GM19043 (cell line): ENCODE measurements around the gene TPPP3.

Experiments
- ATAC-seq: cut with Tn5 transposase; IDR thresholded peaks from one replicate; pipeline ENCODE4 v1.9.1; 2021; ENCODE audit warnings: low read depth; ENCODE audit not compliant: unreplicated experiment

Gene TPPP3

DNA sequence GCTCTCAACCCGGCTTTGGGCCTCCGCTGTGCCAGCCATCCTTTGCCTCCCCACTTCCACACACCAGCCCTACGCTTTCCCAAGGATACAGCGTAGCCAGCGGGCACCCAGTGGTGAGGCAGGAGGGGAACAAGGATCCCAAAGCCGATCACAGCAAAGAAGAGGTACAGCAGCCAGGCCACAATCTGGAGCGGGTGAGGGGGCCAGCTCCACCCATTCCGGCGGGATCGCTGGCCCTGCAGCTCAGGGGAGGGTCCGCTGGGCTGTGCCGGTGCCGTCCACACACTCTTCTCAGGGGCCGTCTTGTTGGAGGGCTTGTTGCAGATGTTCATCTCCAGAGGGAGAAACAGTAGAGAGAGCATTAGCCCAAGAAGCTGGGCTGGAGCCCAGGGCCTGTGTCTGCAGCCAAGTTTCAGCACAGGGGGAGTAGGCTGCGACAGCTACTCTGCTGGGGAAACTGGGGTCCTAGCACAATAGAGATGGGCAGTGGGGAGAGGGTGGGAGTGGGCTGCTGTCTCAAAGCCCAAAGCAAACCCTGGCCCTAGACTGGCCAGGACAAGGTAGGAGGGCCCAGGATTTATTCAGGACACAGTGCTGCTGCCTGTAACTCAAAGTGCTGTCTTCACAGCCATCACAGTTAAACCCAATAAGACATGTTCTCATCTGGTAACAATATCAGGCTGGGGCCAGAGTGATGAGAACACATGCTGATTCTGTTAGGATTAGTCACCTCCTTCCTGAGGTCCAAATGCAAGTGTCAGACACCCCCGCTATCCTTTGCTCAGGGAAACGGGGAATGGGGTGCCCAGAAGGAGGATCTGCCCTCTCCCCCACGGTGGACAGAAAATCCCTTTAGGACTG is 13.0 kb upstream of the TPPP3 start:
- no peak for ATAC-seq

DNA sequence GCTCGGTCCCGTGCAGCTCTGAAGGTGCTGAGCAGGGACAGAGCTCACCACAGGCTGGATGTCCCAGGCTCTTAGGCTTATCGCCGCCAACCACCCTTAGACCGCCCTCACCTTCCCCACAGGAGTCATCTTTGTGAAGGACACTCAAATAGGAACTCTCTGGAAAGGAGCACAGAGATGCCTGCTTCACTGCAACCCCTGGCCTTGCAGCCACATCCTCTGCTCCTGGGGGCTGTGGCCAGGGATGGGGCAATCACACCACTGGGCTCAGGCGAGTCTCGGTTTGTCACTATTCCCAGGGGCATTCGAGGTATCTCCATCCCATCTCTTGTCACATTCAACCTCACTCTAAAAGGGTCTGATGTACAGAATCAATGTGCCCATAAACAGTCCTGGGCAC is 12.0 kb upstream of the TPPP3 start:
- ATAC-seq: no peak

DNA sequence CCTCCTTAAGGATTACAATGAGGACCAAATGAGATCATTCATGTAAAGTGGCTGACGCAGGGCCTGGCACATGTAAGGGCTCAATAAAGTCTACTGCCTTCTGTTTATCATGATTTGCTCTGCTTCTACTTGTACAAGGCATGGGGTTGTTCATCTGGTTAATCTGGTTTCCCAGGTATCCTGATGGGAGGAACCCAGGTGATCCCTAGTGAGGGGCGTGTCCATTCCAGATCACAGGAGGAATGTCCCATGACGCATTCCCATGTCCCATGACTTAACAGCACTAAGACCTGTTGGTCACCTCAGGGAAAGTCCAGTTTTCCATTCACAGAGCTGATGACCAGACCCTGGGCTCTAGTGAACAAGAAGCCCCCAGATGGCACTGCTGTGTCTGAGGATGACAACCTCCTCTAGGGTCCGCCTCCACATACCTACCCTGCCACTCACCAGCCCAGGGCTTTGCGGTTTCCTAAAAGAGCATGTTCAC is 11.5 kb upstream of the TPPP3 start:
- no peak for ATAC-seq

DNA sequence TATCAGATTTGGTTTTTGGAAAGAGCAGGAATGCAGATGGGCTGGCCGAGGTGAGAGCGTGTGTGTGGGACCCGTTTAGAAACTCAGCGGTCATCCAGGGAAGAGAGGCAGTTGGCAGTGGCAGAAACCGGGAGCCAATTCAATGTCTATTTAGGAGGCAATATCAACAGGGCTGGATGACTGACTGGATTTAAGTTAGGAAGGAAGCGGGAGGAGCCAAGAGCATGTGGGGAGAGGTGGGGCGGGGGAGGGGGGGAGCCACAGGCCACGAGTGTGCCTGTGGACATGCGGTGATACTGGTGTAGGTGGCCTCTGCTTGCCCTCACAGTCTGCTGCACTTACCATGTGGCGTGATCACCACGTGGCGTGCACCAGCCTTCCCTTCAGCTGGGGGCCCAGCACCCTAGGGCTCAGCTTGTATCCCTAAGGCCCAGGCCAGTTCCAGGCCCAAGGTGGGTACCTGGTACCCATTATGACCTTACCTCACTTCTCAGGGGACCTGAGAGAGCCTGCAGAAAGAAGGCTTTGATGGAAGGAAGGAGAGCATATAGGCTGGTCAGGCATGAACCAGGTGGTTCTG is 10.8 kb upstream of the TPPP3 start:
- no peak for ATAC-seq

DNA sequence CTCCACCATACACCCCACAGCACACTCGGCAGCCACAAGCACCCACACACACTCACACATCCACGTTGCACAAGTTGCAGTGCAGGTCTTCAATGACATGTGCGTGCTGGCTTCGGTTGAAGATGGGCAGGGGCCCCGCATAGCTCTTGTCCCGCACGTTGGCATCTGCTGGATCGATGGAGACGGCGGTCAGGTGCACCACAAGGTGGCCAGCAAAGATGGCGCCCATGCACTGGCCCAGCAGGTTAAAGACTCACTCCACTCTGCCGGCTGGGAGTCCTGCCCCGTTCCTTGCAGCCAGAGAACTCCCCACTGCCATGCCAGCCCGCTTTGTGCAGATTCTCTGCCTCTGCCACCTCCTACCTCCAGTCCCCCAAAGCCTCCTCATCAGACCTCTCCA is 7.6 kb upstream of the TPPP3 start:
- ATAC-seq: no peak

DNA sequence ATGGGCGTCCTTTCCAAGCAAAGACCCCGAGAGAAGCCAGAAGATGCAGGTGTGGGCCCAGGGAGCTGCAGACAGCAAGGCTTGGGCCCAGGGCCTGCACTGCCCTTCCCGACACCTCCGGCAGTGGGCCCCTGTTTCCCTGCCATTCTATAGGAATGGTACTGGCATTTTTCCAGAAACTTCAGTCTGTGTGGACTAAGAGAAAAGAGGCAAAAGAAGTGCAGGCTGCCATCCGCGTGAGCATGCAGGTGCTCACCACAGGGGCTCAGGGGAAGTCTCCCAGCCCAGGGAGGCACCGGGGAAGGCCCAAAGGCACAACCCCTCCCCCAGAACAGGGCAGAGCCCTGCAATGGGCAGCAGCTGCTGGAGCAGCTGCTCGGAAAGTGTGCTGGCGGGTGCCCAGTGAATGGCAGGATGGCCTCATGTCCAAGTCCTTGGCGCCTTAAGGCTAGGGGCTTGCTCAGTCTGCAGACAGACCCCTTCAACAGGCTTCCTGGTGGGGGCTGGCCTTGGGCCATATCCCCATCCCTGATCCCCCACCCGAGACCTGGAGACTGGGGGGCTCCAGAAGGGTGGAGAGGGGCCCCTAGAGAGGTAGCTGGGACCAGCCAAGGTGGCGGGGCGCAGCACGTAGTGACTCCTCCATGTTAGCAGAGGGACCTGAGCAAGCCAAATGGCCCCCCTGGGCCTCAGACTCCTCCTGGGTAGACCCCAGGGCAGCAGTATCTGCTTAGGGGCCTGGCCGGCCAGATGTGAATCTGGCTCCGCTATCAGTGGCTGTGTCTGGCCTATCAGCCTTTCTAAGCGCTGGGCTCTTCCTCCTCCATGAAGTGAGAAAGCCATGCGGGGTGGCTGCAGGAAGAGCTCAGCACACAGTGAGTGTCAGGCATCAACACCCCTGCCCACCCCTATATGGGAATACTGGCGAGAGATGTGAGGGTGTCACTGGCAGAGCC is 6.7 kb upstream of the TPPP3 start:
- no peak for ATAC-seq

DNA sequence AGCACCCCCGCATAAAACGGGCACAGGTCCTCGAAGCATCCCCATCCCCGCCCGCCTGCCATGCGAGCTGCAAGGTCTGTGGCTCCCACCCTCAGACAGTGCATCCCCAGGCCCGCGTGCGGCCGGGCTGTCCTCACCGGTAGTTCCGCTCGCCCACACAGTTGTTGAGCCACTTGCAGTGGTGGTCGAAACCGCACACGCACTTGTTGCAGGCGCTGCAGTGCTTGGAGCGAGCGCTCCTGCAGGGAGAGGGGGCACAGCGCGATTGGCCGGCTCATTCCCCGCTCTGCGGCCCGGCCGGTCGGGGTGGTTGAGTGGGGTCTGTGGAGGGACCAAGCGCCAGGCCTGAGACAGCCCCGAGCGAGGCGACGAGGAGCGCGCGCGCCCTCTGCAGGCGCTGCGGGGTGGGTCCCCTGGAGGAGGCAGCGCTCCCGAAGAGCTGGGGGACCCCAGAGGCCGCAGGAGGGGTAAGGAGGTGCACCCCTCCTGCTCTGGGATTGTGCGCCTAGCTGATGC is 6.0 kb upstream of the TPPP3 start:
- no peak for ATAC-seq

DNA sequence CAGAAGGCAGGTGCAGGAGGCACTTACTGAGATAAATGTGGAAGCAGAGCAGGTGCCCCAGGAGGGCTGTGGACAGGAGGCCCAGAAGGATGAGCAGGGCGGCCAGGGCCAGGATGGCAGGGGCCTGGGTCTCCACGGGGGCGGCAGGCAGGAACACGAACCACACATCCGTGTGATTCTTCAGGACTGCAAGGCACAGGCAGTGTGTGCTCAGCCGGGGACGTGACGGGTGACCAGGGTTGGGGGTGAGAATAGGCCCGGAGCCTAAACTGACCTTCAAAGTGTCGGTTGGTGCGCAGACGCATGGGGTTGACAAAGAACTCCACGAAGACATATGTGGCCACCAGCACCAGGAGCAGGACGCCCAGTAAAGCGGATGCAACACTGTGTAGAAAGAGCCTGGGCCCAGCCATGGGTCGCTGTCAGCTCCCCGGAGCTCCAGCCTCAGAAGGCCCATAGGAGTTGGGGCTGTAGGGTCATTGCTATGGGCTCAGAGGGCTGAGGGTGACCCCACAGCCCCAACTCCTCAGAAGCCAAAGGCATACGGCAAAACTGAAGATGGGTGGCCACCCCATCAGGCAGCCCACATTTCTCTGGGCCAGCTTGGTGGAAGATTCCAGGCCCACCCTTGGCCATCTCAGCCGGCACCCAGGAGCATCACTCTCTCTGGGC is 5.4 kb upstream of the TPPP3 start:
- no peak for ATAC-seq

DNA sequence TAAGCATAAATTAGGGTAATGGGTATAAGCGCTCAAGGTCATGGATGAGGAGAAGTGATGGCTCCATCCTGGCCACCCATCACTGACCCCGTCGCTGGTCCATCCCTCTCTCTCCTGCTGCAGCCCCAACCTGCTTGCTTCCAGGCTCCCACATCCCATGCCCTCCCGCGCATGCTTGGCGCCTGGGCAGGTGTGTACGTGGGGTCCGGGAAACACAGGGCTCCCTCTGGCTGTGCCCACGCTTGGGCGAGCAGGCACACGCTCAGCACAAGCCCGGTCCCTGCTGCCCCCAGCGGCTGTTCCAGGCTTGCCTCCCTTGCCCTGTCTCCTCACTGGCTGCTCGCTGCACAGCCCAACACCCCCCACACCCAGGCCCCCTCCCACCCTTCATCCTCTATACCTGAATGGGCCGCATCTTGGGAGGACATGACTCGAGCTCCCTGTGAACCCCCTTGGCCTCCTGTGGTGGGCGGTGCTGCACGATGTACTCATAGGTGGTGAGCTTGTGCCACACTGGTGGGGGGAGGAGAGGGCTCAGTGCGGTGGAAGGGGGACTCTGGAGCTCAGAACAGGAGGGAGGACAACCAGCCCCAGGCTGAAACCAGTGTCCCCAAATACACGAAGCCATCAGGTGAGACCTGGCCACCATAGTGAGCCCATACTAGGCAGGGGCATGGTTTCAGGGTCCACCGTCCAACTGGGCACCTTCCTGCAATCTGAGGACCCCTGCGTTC is 4.7 kb upstream of the TPPP3 start:
- no peak for ATAC-seq

DNA sequence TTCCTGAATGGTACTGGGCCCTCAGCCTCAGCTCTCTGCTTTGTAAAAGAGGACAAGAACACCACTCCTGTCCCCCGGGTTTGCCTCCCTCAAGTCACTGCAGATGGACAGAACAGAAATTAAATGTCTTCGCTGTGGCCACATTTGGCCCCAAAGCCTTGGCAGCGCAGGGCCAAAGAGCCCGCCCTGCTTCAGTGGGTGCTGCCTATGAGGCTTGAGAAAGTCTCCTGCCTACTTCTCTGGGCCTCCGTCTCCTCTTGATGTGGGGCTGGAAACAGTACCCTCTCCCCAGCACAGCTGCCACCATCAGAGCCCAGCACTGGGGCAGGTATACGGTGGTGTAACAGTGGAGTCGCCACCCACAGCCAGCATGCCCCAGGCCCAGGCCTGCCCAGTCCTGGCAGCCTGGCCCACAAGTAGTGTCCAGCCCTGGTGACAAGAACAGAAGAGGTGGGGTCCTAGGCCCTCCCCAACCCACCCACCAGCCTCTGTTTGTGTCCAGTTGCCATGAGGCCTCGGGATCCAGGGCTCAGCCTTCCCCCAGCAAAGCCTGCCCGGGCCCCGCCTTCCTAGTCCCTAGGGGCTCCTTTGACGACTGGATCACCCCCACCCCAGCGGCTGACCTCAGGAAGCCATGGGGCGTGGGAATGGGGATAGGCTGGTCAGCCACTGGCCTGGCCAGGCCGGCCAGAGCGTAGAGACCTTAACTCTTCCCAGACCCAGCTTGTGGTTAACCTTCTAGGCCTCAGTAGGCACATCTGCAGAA is 3.9 kb upstream of the TPPP3 start:
- no peak for ATAC-seq

DNA sequence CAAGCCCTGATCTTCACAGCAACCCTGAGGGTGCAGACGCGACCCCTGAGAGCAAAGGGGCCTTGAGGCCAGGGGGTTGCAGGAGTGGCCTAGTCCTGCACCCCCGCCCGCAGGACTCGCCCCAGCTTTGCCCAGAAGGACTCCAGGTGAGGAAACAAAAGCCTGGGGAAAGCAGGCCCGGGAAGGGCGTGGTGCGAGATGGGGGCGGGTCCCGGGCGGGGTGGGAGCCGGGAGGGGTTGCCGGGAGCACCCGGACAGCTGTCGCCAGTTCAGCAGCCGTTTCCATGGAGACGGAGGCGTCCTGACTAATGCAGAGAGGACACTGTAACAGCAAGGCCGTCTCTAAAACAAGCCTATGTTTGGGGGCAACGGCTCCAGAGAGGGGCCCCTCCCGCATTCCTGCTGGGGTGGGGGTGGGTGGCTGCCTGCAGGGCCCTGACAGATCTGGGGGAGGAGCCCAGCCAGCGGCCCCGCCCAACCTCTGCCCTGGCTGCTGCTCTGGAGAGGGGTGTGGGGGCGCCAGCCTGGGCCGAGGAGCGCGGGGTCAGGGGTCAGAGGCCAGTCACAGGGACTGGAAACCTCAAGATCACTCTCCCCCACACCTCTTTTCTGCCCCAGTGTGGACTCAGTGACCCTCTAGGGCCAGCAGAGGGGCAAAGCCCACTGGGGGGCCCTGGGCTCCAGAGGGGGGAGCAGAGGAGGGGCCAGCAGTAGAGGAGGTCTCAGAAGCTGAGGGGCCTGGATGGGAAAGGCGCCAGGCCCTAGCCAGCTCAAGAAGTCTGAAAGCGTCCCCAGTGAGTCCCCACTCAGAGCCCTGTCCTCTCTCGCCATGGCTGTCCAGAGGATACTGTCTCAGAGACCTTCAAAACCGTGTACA is 3.1 kb upstream of the TPPP3 start:
- no peak for ATAC-seq

DNA sequence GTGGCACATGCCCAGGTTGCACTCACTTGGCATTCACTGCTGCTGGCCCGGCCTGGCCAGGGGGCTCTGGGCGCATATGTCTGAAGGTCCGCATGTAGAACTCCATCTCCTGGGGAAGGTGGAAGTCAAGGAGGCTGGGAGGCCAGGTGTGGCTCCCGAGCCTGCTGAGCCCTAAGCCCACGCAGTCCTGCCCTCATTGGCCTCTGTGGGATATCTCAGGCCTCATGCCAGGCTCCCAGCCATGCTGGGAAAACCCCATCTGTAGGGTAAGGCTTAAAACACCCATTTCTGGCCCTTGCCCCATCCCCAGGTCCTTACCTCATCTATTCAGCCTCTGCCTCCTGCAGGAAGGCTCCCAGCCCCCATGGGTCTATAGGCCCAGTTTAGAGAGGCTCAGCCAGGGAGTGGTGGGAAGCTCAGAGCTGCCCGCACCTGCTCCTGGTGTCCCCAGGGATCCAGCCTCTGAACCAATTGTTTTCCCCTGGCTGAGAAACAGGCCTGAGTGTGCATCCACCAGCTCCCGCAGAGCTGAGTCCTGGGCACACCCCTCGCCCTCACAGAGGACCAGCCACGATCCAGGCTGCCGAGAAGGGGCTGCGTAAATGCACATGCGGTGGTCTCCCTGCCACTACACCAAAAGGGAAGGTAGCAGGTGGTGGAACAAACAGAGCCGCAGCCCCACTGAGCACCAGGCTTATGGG is 2.3 kb upstream of the TPPP3 start:
- ATAC-seq: no peak

DNA sequence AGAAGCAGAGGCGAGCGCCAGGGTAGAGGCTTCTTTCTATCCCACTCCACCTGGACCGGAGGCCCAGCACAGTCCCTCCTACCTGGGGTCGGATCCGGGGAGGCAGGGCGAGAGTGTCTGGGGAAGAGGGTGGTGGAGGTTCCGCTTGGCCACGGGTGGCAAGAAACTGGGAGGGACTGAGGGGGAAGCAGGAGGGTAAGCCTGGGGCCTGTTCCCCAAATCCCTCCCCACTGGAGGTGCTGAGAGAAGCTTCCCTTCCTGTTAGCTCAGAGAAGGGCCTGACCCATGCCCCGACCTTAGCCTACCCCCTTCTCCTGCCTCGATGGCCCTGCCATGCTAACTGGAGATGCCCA is 1.8 kb upstream of the TPPP3 start:
- ATAC-seq: no peak

DNA sequence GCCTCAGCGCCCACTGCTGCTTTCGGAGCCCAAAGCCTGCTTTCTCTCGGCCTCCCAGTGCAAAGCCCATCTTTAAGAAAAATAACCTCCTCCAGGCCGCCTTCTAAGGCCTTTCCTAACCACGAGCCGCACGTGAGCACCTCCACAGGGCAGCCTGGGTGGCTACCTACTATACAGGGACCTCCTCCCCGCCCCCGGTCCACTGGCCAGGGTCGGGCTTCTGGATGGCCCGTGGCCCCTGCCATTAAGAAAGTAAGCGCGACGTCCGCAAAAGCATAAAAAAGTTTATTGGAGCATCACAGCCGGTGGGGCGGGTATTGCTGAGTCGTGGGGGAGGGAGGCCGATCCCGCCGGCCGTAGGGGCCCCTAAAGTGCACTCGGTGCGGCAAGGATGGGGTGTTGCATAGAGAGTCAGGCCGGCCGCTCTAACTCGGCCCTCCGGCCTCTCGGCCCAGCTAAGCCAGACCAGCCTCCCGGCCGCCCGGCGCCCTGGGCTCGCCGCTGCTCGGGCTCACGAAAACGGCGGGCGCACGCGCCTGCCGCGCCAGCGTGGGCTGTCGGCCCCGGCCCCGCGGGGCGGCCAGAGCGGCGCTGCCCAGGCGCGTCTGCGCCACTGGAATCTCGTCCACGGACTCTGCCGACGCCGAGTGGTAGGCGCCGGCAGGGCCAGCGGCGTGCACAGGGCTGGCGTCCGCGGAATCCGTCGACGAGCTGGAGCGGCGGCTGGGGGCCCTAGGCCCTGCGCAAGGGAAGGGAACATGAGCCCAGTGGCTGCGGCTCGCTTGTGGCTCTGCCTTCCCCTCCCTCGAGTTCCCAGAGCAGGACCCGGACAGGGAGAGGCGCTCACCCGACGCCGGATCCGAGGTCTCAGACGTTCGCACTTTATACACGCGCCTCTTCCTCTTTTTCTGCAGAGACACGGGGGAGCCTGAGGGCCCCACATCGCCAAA is 1.1 kb upstream of the TPPP3 start:
- no peak for ATAC-seq

DNA sequence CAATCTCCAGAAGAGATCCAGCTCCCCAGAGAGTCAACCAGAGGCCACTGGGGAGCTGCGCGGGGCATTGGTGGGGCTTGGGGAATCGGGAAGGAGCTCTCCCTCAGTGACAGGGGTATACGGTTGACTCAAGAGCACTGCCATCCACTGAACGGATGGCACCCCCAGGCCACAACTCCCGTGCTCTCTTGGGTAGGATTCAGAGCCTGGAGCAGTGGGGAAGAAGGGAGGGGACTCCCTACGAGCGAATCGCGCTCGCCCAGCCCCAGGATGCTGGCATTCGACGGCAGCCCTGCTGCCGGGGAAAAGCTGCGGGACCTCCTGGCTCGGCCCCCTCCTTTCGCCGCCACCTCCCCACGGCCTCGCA is 473 bp upstream of the TPPP3 start:
- no peak for ATAC-seq

DNA sequence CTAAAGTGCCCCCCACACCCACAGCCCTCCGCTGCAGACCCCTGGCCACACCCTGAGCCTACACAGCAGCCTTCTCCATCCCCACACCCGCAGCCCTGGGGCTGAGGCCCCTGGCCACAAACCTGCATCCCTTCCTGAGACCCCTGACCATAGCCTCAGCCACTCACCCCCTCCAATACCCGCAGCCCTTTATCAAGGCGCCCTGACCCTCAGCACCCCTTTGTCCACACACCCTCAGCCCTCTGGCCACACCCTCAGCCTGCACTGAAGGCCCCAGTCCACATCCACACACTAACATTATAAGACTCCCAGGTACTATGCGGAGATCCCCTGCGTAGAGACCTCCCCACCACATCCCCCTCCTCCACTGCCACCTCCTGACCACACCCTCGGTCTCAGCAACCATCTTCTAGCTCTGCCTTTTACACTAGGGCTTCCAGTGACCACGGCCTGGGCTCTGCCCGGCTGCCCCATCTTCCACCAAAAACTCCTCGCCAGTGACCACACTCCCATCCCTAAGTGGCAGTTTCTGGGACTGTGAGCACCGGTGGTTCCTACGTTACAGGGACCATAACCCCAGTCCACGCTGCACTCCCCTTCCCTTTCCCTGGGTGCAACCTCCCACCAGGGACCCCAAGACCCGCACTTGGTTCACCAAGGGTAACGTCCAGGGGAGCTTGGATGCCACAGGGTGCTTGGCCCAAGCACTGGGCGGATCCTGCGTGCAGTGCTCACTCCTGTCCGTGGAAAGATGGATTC is 818 bp downstream of the TPPP3 start:
- no peak for ATAC-seq
